H1 (cell line): ENCODE results near the gene AGER. TPM values are rescaled to one million over a fixed set of nuclear protein-coding genes. Genes with fewer than 3 reads are reported as not detected.

Source experiments
- CTCF ChIA-PET: fragments of 300-600 bp; sonication (Branson Sonifier 250); formaldehyde crosslinking; loops from one replicate; lab custom pipeline; 2021; ENCODE audit not compliant: partially characterized antibody; lab: Charles Lee
- POLR2A ChIA-PET: fragments of 300-600 bp; sonication (Branson Sonifier 250); formaldehyde crosslinking; loops from one replicate; lab custom pipeline; 2021; ENCODE audit warnings: inconsistent platforms; ENCODE audit not compliant: partially characterized antibody; lab: Charles Lee
- DNase-seq, 2 experiments: peaks; one replicate each; pipeline versions ENCODE4 v3.0.0 to v3.0.0-alpha.2; 2010 to 2022; ENCODE audit warnings: low spot score in 2 of 2, low read depth in 1 of 2, mixed read lengths in 1 of 2
- FAIRE-seq: peaks from 2 replicates; lab custom pipeline; 2011; peaks lifted over from hg19 to GRCh38; lab: Jason Lieb, UNC
- H2AFZ ChIP-seq: 2 replicates; pipeline ENCODE4 v1.8.1; 2012; ENCODE audit warnings: low read length, inconsistent platforms
- H2AK5ac ChIP-seq: 2 replicates; pipeline ENCODE4 v1.6.1; 2013; ENCODE audit warnings: low read depth, low read length
- H2BK120ac ChIP-seq: replicated peaks from 2 replicates; pipeline ENCODE3; 2013; ENCODE audit warnings: low read depth, low read length, inconsistent platforms
- H2BK12ac ChIP-seq: 2 replicates; pipeline ENCODE4 v1.6.1; 2013; ENCODE audit warnings: low read depth, low read length
- H2BK15ac ChIP-seq: 2 replicates; pipeline ENCODE4 v1.6.1; 2013; ENCODE audit warnings: low read length
- H2BK20ac ChIP-seq: 2 replicates; pipeline ENCODE4 v1.6.1; 2013; ENCODE audit warnings: low read length
- H2BK5ac ChIP-seq: 2 replicates; pipeline ENCODE4 v1.6.1; 2013; ENCODE audit warnings: low read depth, low read length
- H3K14ac ChIP-seq: 2 replicates; pipeline ENCODE4 v1.6.1; 2013; ENCODE audit warnings: inconsistent platforms; ENCODE audit not compliant: insufficient read length
- H3K18ac ChIP-seq: 2 replicates; pipeline ENCODE4 v1.6.1; 2013; ENCODE audit warnings: low read length; ENCODE audit errors: extremely low read depth
- H3K23ac ChIP-seq: 2 replicates; pipeline ENCODE4 v1.6.1; 2013; ENCODE audit warnings: inconsistent platforms; ENCODE audit not compliant: insufficient read length
- H3K23me2 ChIP-seq: 2 replicates; pipeline ENCODE4 v1.6.1; 2013; ENCODE audit warnings: low read depth, low read length
- H3K27ac ChIP-seq: 2 replicates; pipeline ENCODE4 v1.6.1; 2011; ENCODE audit warnings: low read depth, low read length, inconsistent platforms
- H3K27me3 ChIP-seq, 4 experiments: replicated peaks in 1 of 4; 1 replicate in 1 of 4; 2 replicates in 3 of 4; pipeline versions ENCODE4 v1.6.1 to v1.8.1; 2011 to 2013; ENCODE audit warnings: low read length in 3 of 4, mild to moderate bottlenecking in 3 of 4, inconsistent platforms in 2 of 4, mixed read lengths in 2 of 4, moderate library complexity in 1 of 4; ENCODE audit not compliant: control insufficient read depth in 3 of 4, insufficient read depth in 3 of 4; ENCODE audit errors: extremely low read depth in 1 of 4
- H3K36me3 ChIP-seq, 4 experiments: 2 replicates each; pipeline versions ENCODE4 v1.6.1 to v1.8.1; 2011 to 2013; ENCODE audit warnings: mild to moderate bottlenecking in 4 of 4, low read length in 3 of 4, moderate library complexity in 2 of 4, control low read depth in 1 of 4, inconsistent platforms in 1 of 4; ENCODE audit not compliant: insufficient read depth in 4 of 4, control insufficient read depth in 2 of 4
- H3K4ac ChIP-seq: replicated peaks from 2 replicates; pipeline ENCODE3; 2013; ENCODE audit warnings: low read length, low read depth, mixed read lengths, inconsistent platforms; ENCODE audit not compliant: insufficient read length
- H3K4me1 ChIP-seq, 4 experiments: replicated peaks in 1 of 4; 1 replicate in 1 of 4; 2 replicates in 3 of 4; pipeline versions ENCODE4 v1.6.1 to v1.8.1; 2011 to 2013; ENCODE audit warnings: low read length in 3 of 4, inconsistent platforms in 2 of 4, mixed read lengths in 1 of 4; ENCODE audit not compliant: insufficient read depth in 4 of 4, control insufficient read depth in 3 of 4
- H3K4me2 ChIP-seq, 2 experiments: 2 replicates each; pipeline versions ENCODE4 v1.6.1 to v1.8.1; 2011 to 2013; ENCODE audit warnings: low read depth in 2 of 2, low read length in 2 of 2, control low read depth in 1 of 2, inconsistent platforms in 1 of 2, mild to moderate bottlenecking in 1 of 2; ENCODE audit not compliant: insufficient read depth in 1 of 2
- H3K4me3 ChIP-seq, 4 experiments: fragments of 200-600, 300-600 bp in 1 of 4; sonication (generic), shearing (Covaris generic), sonication (Bioruptor Twin) in 1 of 4; 2 replicates each; pipeline versions ENCODE4 v1.5.1 to v1.8.1; 2011 to 2016; ENCODE audit warnings: low read length in 4 of 4, low read depth in 3 of 4, control low read depth in 2 of 4, inconsistent platforms in 2 of 4, mild to moderate bottlenecking in 2 of 4, mixed read lengths in 1 of 4, moderate library complexity in 1 of 4; ENCODE audit not compliant: insufficient read depth in 2 of 4; ENCODE audit errors: extremely low read depth in 1 of 4
- H3K56ac ChIP-seq: replicated peaks from 2 replicates; pipeline ENCODE3; 2013; ENCODE audit warnings: low read depth, mild to moderate bottlenecking, mixed read lengths, low read length, inconsistent platforms; ENCODE audit not compliant: insufficient read length
- H3K79me1 ChIP-seq: 2 replicates; pipeline ENCODE4 v1.6.1; 2013; ENCODE audit warnings: low read depth, low read length, control low read depth
- H3K79me2 ChIP-seq, 2 experiments: 2 replicates each; pipeline versions ENCODE4 v1.6.1 to v1.8.1; 2012 to 2013; ENCODE audit warnings: low read length in 2 of 2, mild to moderate bottlenecking in 2 of 2, inconsistent platforms in 1 of 2; ENCODE audit not compliant: insufficient read depth in 2 of 2, control insufficient read depth in 1 of 2
- H3K9ac ChIP-seq, 4 experiments: replicated peaks in 1 of 4; 1 replicate in 1 of 4; 2 replicates in 3 of 4; pipeline versions ENCODE4 v1.6.1 to v1.8.1; 2011 to 2013; ENCODE audit warnings: low read depth in 3 of 4, low read length in 3 of 4, control low read depth in 2 of 4, mild to moderate bottlenecking in 2 of 4, moderate library complexity in 2 of 4, inconsistent platforms in 1 of 4; ENCODE audit errors: extremely low read depth in 1 of 4
- H3K9me3 ChIP-seq, 2 experiments: 2 replicates each; pipeline versions ENCODE4 v1.6.1 to v1.8.1; 2012 to 2013; ENCODE audit warnings: mild to moderate bottlenecking in 2 of 2, moderate library complexity in 2 of 2, control low read depth in 1 of 2, inconsistent platforms in 1 of 2, low read depth in 1 of 2, low read length in 1 of 2, mixed read lengths in 1 of 2; ENCODE audit not compliant: insufficient read depth in 2 of 2
- H4K20me1 ChIP-seq, 2 experiments: replicated peaks in 1 of 2; 2 replicates each; pipeline versions ENCODE3 to v1.8.1; 2011 to 2013; ENCODE audit warnings: inconsistent platforms in 2 of 2, low read length in 2 of 2, mild to moderate bottlenecking in 1 of 2; ENCODE audit not compliant: insufficient read depth in 2 of 2, control insufficient read depth in 1 of 2
- H4K5ac ChIP-seq: 2 replicates; pipeline ENCODE4 v1.6.1; 2013; ENCODE audit warnings: low read length, low read depth, mixed read lengths, inconsistent platforms; ENCODE audit not compliant: insufficient read length
- H4K8ac ChIP-seq: 2 replicates; pipeline ENCODE4 v1.8.0; 2013; ENCODE audit warnings: mild to moderate bottlenecking, moderate library complexity, low read length, inconsistent platforms; ENCODE audit not compliant: insufficient read depth; ENCODE audit errors: extremely low read depth
- H4K91ac ChIP-seq: replicated peaks from 2 replicates; pipeline ENCODE3; 2013; ENCODE audit warnings: low read length, mixed read lengths, inconsistent platforms; ENCODE audit not compliant: insufficient read length
- BACH1 ChIP-seq: IDR thresholded peaks from 2 replicates; pipeline ENCODE4 v1.6.1; 2012; ENCODE audit warnings: low read length, improper control_type of control experiment
- GTF2F1 ChIP-seq: IDR thresholded peaks from 2 replicates; pipeline ENCODE4 v1.6.1; 2012; ENCODE audit warnings: low read depth, low read length, improper control_type of control experiment, borderline replicate concordance
- POLR2A ChIP-seq, 2 experiments: IDR thresholded peaks; 1 replicate in 1 of 2; 2 replicates in 1 of 2; pipeline ENCODE4 v1.6.1; 2011; ENCODE audit warnings: low read depth in 2 of 2, low read length in 2 of 2, mild to moderate bottlenecking in 2 of 2; ENCODE audit errors: control extremely low read depth in 1 of 2
- WGBS, 2 experiments: shearing (Covaris generic) in 1 of 2; methylation state at CpG; one replicate each; pipeline versions ENCODE4 v1.1.6 to v1.1.7; 2013 to 2015; ENCODE audit warnings: low lambda C conversion rate in 2 of 2, mixed read lengths in 2 of 2, inconsistent platforms in 1 of 2, low coverage in 1 of 2, missing lambda C conversion rate in 1 of 2; ENCODE audit not compliant: insufficient replicate concordance in 2 of 2, insufficient coverage in 1 of 2, insufficient read length in 1 of 2; ENCODE audit errors: extremely low coverage in 1 of 2, missing lambda C conversion rate in 1 of 2; 5-methylcytosine and 5-hydroxymethylcytosine counted together
- polyA plus RNA-seq, 7 experiments: library from polyadenylated mRNA; depleted of rRNA in 3 of 7; stranded (reverse) in 5 of 7; unstranded in 2 of 7; fragments of >200 nt in 5 of 7; fragments of 200-250 nt in 2 of 7; gene quantifications; 1 replicate in 5 of 7; 2 replicates in 1 of 7; 4 replicates in 1 of 7; pipeline versions ENCODE4 v1.2.1 to v1.2.3, GENCODE V29; 2011 to 2013; ENCODE audit warnings: missing spikeins in 2 of 7, mixed read lengths in 2 of 7
- total RNA-seq: library from RNA; stranded (reverse); fragmentation: NEBNext Ultra II Directional; extraction: Animal tissue kit (Norgen Biotek cat#: 25700); gene quantifications from 2 replicates; pipeline ENCODE4 v1.2.1, GENCODE V29; 2021
- TF ChIP-seq, protein P1 (sequence below), 3 experiments: IDR thresholded peaks; 1 replicate in 2 of 3; 2 replicates in 1 of 3; pipeline versions ENCODE4 v1.5.1 to v1.6.1; 2011; ENCODE audit warnings: low read length in 3 of 3, mild to moderate bottlenecking in 3 of 3, inconsistent platforms in 2 of 3, low read depth in 1 of 3, moderate library complexity in 1 of 3; ENCODE audit not compliant: insufficient read depth in 1 of 3; ENCODE audit errors: control extremely low read depth in 1 of 3
- TF ChIP-seq, protein P2 (sequence below): IDR thresholded peaks from 2 replicates; pipeline ENCODE4 v1.6.1; 2012; ENCODE audit warnings: low read length, inconsistent platforms

Gene AGER
- total and polyA plus RNA-seq, 2 of the 8 experiments (the other 6 are each of a cell fraction or from before 2014, with no cell fraction given), result 3.8 to 10.9 TPM

DNA sequence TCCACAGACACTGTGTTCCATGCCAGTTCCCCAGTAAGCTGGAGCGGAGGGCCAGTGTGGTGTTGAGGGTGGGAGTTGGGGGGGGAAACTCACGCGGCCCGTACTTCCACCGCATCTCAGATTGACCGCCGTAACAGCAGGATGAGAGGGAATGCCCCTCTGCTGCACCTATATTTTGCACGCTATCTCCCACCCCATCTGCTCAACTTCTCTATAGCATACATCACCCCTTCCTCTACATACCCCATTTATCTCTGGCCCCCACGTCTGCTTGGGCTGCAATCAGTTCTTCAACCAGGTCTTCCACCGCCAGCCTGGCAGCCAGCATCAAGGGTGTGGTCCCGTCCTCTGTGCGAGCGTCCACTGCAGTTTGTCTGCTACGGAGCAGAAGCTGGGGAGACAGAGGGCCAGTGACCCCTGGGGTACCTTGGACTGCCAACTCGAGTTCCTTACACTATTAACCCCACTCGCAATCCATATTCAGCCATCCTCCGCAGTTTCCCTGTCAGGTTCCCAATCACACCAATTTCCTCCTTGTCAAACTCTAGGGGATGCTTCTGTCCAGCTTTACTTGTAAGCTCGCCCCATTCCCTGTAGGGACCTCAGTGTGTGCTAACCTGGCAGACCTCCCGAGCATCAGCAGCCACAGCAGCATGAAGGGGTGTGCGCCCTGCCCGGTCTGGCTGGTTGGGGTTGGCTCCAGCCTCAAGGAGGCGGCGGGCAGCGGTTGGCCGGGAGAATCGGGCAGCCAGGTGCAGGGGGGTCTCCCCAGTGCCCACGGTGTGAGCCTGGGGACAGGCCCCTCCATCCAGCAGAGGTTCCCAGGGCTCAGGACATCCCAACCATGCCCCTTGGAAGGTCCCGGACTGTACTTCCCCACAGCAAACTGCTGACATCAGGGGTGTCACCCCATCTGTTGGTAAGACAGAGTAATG lies 12.9 kb upstream of the AGER start:
- Histone ChIP-seq H2BK20ac (peak overlapping the region; percentile 40; the same call in 1 of the 2 replicates), H4K20me1 (no peaks in the 10 kb centered on the region), H3K79me2 (no peaks in the 10 kb centered on the region), H2BK12ac (peak overlapping the region; percentile 94), H2AK5ac (0 out of 2 replicates have a peak overlapping the region, but pooled peaks have one; percentile 1), H2BK120ac (peak overlapping the region; percentile 69), H4K8ac (peak overlapping the region; percentile 95), H2BK5ac (peak overlapping the region; percentile 98; the same call in 1 of the 2 replicates), H2BK15ac (peak overlapping the region; percentile 89; the same call in 1 of the 2 replicates), H3K18ac (peak overlapping the region; percentile 82), H3K27me3 (no peaks in the 10 kb centered on the region), H3K36me3 (no peaks in the 10 kb centered on the region), H3K23me2 (peaks cover 7% of the 10 kb centered on the region; the same call in 1 of the 2 replicates), H3K9me3 (no peaks in the 10 kb centered on the region), H3K14ac (no peak overlapping the region), H3K4ac (no peak overlapping the region), H3K79me1 (no peaks in the 10 kb centered on the region; the same call in 1 of the 2 replicates), H4K5ac (peak overlapping the region; percentile 90), H3K4me1 (peaks cover 8 to 29% (median 16%) of the 10 kb centered on the region in 4 experiments), H3K23ac (no peak overlapping the region), H2AFZ (no peak overlapping the region; the same call in 1 of the 2 replicates), H3K56ac (no peak overlapping the region), H3K4me3 (peak overlapping the region; percentile 66 to 97 (median 82)), H3K4me2 (peak overlapping the region; percentile 89 to 97), H3K27ac (peak overlapping the region; percentile 96), H4K91ac (peak overlapping the region; percentile 71), H3K9ac (peak overlapping the region in 3 of 4 experiments; percentile 67 to 98 (median 94); a peak in 6 of 7 replicates)
- FAIRE-seq (no peak), DNase-seq (peak in 1 of 2 experiments; percentile 58)
- POLR2A ChIA-PET, result interaction anchor here (0.5 to 13.3 kb wide), 7 partner anchors 9 to 91 kb away, joined by 3 to 194 read pairs (median 4); partner anchors contain the start of genes AGPAT1, PRRT1 and RNF5
- CTCF ChIA-PET, result interaction anchor here (0.8 to 2.6 kb wide), 6 partner anchors 8 to 78 kb away, joined by 3 to 9 read pairs (median 4); partner anchors contain the start of gene NOTCH4
- WGBS, 2 experiments, result 50% methylated on average over 27 of the region's 28 CpGs; no CpG with 5 or more reads in 1 of the 2 experiments
- TF ChIP-seq BACH1 (no peak), GTF2F1 (0 out of 2 replicates have a peak, but pooled peaks have one; percentile 7), POLR2A (IDR thresholded peaks at IDR 0.05; ENCODE audit: control extremely low read depth in 1 of 2, low read depth in 2 of 2, low read length in 2 of 2) (no peak)
- TF ChIP-seq, protein P1, sequence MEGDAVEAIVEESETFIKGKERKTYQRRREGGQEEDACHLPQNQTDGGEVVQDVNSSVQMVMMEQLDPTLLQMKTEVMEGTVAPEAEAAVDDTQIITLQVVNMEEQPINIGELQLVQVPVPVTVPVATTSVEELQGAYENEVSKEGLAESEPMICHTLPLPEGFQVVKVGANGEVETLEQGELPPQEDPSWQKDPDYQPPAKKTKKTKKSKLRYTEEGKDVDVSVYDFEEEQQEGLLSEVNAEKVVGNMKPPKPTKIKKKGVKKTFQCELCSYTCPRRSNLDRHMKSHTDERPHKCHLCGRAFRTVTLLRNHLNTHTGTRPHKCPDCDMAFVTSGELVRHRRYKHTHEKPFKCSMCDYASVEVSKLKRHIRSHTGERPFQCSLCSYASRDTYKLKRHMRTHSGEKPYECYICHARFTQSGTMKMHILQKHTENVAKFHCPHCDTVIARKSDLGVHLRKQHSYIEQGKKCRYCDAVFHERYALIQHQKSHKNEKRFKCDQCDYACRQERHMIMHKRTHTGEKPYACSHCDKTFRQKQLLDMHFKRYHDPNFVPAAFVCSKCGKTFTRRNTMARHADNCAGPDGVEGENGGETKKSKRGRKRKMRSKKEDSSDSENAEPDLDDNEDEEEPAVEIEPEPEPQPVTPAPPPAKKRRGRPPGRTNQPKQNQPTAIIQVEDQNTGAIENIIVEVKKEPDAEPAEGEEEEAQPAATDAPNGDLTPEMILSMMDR (IDR thresholded peaks at IDR 0.05; ENCODE audit: control extremely low read depth in 1 of 3, insufficient read depth in 1 of 3, low read depth in 1 of 3, low read length in 3 of 3), result 0 out of 4 replicates have a peak, but pooled peaks of 1 of the 3 experiments have one; percentile 2
- TF ChIP-seq, protein P2, sequence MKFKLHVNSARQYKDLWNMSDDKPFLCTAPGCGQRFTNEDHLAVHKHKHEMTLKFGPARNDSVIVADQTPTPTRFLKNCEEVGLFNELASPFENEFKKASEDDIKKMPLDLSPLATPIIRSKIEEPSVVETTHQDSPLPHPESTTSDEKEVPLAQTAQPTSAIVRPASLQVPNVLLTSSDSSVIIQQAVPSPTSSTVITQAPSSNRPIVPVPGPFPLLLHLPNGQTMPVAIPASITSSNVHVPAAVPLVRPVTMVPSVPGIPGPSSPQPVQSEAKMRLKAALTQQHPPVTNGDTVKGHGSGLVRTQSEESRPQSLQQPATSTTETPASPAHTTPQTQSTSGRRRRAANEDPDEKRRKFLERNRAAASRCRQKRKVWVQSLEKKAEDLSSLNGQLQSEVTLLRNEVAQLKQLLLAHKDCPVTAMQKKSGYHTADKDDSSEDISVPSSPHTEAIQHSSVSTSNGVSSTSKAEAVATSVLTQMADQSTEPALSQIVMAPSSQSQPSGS, result no peak
